HG02623 (cell line): Measurements from ENCODE around the gene ARHGAP6.

Experiments
- ATAC-seq: cut with Tn5 transposase; IDR thresholded peaks from one replicate; pipeline ENCODE4 v1.9.1; 2021; ENCODE audit warnings: moderate library complexity; ENCODE audit not compliant: unreplicated experiment

The ARHGAP6 gene

GRCh38 chrX:11119313-11119943 lies 546.3 kb downstream of the ARHGAP6 start:
- ATAC-seq, result no peak

- ATAC-seq, result no peak
Observed at GRCh38 chrX:11117745-11118144, 548.0 kb downstream of the ARHGAP6 start.

GRCh38 chrX:11113731-11114130 lies 552.0 kb downstream of the ARHGAP6 start:
- ATAC-seq, result no peak

GRCh38 chrX:11111947-11112346 lies 553.8 kb downstream of the ARHGAP6 start:
- ATAC-seq, result no peak

- peak; percentile 95 for ATAC-seq
Observed at GRCh38 chrX:11111037-11111851, 554.5 kb downstream of the ARHGAP6 start, which contains the start of gene HCCS. TSS of gene HCCS (plus strand) at chrX:11111332. CDS start at chrX:11112061, 729 bp downstream.

DNA sequence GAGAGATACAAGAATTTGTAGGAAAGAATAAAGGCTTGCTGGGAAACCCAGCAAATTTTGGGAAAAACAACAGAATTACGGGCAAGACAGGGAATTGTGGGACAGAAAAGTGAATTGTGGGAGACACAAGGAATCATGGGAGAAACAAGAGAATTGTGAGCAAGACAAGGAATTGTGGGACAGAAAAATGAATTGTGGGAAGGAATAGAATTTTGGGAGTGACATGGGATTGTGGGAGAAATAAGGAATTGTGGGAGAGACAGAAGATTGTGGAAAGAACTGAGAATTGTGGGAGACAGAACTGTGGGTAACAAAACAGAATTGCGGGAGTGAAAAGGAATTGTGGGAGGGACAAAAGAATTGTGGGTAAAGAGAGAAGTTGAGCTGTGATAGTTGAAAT lies 555.8 kb downstream of the ARHGAP6 start:
- ATAC-seq, result no peak

DNA sequence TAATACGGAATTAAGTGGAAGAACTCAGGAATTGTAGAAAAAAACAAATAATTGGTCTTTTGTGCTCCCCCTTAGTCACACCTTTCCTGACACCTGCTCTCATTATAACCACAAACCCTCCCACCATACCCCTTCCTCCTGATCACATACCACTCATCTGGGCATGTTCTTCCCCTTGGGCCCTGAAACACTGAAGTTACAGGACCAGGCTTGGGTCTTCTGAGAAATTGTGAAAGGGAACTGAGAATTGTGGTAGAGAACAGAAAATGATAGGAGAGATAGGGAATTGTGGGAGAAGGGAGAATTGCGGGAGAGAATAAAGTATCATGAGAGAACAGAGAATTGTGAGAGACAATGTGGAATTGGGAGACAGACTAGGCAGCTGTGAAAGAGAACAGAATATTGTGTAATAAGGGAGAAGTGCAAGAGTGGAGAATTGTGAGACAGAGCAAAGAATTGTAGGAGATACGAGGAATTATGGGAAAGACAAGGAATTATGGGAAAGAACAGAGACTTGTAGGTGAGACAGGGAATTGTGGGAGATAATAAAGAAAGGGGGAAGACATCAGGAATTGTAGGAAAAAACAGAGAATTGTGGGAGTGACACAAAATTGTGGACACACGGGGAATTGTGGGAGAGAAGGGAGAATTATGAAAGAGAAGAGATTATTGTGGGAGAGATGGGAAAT lies 557.3 kb downstream of the ARHGAP6 start:
- no peak for ATAC-seq

- ATAC-seq, result no peak
Observed at GRCh38 chrX:11105080-11105479, 560.6 kb downstream of the ARHGAP6 start.

GRCh38 chrX:11103751-11104150 lies 562.0 kb downstream of the ARHGAP6 start:
- ATAC-seq, result no peak

- ATAC-seq, result no peak
Observed at GRCh38 chrX:11103006-11103405, 562.7 kb downstream of the ARHGAP6 start.

DNA sequence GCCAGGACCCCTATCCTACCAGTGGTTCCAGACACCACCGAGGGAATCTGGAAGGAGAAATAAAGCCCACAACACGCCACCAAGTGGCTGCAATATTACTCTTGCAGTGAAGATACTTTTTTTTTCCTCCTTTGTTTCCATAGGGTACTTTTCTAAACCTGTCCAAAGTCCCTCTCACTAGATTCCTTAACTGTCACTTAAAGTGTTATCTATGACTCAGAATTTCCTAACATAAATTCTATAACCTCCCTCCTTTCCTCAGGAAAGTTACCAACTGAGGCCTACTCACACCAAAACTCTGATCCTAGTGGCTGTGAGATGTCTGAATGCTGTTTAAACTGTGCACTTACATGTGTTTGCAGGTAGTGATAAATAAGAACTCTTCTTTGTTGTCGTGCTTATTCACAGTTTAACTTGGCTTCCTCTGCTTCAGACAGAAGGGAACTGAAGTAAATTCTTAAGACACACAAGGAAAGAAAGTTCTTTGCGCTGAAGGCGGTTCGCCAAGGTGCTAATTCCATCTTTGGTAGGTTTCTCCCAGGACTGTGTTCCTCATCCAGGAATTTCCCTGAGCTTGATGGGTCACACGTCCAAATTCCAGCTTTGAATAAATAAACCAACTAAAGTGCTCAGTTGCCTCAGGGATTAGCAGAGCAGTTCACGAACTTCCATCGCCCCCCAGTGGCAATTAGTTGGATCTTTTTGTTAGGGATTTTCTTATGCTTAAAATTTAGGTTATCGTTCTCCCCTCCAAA lies 565.3 kb downstream of the ARHGAP6 start:
- no peak for ATAC-seq

- no peak for ATAC-seq
Observed at GRCh38 chrX:11099465-11099864, 566.3 kb downstream of the ARHGAP6 start.

- no peak for ATAC-seq
Observed at GRCh38 chrX:11097933-11098332, 567.8 kb downstream of the ARHGAP6 start.

- no peak for ATAC-seq
Observed at GRCh38 chrX:11089802-11090201, 575.9 kb downstream of the ARHGAP6 start.
